ENCODE measurements around the gene NOTCH2.

The NOTCH2 gene

DNA sequence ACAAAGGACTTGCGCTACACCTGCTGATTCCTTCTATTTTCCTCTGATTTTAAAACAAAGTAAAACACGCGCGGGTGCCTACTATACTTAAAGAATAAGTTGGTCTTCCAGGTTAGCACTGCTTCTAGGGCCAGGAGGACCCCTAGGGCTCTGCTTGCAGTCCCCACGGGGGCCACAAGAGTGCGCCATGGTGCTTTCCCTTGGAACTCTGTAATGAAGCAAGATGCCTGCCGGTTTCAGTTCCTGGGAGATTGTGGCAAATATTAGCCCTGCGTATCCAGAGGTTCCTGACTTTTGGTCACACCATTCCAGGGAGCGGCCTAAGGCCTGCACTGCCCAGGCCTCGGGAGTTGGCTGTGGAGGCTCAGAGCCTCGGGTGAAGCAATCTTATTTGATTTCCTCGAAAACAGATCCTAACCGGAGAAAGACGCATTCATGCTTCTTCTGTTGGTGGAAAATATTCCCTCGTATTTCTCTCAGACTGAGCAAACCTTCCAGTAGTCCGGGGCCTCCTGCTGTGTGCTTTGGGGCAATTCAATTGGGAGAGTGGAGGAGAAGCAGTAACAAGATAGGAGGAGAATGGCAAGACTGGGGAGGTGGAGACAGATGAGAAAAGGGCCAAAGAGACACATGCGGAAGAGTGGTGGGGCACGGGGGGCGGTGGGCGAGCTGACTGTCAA lies 198.4 kb downstream of the NOTCH2 start:
- DNase-seq, result peak; percentile 82

DNA sequence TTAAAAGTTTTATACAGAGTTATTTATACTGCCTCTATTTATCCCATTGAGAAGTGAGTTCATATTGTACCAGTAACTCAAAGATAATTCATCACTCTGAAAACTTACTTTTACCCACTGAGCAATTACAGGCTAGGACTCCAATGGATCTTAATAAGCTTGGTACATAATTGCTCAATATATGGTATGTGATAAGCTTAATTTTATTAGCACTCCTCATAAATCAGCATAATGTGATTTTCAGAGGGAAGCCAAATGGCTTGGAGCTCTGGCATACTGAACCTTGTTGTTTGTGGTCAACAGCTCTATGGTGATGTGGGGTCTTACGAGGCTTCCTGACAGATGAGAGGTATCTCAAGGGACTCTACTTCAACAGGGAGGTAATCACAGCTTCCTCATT lies 199.5 kb downstream of the NOTCH2 start:
- no peak for DNase-seq

DNA sequence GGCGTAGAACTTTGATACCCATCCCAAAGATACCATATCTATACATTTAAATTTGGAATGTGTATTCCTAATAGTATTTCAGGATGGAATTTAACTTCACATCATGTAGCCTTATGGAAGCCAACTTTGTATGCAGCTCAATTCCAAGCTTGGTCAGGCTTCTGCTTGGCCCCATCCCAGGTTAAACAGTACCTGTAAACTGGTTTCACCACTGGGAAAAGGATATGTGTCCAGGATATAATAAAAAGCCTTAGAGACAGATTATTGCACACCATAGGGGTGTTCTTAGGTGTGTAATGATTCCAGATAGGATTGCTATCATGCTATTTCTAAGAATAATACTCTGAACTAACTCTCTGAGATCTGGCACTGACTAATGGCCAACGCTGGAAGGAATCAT lies 201.3 kb downstream of the NOTCH2 start:
- DNase-seq, result no peak

DNA sequence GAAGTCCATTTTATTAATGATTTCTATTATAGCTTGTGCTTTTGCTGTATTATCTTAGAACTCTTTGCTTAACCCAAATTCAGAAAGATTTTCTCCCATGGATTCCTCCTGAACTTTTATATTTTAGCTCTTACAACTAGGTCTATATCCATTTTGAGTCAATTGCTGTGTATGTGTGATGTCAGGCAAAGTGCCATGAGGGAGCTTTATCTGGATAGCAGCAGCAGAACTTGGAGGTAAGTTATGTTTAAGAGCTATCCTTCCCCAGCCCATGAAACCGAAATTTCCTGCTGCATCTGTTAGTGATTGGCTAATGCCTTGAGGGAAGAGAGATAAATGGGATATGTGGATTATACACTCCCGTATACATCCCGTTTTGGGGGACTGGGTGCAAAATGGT lies 203.0 kb downstream of the NOTCH2 start:
- no peak for DNase-seq

DNA sequence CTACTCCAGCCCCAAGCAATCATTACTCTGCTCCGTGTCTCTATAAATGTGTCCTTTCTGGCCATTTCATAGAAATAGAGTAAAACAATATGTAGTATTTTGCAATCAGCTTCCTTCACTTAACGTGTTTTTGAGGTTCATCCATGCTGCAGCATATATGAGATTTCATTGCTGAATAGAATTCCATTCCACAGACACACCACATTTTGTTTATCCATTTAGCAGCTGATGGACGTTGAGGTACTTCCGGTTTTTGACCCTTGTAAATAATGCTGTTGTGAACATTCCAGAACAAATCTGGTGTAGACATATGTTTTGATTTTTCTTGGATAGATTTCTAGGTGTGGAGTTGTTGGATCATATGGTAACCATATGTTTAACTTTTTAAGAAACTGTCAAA lies 203.8 kb downstream of the NOTCH2 start:
- DNase-seq, result no peak

DNA sequence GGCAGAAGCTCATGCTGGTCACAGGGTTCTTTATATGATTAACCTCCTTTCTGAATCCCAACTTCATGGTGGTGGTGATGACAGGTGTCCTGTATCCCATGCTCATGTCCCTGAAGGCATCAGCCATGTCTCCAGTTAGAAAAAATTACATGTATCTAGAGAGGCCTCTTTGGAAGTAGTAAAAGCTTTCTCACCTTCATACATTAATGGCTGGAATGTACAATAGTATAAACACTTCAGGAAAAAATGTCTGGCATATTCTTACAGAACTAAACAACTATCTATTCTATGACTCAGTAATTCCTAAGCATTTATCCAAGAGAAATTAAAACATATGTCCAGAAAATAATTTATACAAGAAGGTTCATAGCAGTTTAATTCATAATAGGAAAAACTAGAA lies 207.2 kb downstream of the NOTCH2 start:
- DNase-seq, result no peak
